Neural progenitor cell (in vitro differentiated cells): ENCODE measurements around the gene RPL10.

Experiments used
- EZH2phosphoT487 ChIP-seq: fragments of 200-600 bp; sonication (generic); IDR thresholded peaks from 2 replicates; pipeline ENCODE4 v1.6.1; 2017; ENCODE audit warnings: antibody characterized with exemption
- TF ChIP-seq, protein P1 (sequence below): fragments of 200-600 bp; sonication (generic); IDR thresholded peaks from 2 replicates; pipeline ENCODE4 v1.5.1; 2017; ENCODE audit warnings: antibody characterized with exemption, mild to moderate bottlenecking

GRCh38 chrX:154436983-154437752 lies 39.0 kb downstream of the RPL10 start, which contains the start of gene GDI1:
- TF ChIP-seq, protein P1, sequence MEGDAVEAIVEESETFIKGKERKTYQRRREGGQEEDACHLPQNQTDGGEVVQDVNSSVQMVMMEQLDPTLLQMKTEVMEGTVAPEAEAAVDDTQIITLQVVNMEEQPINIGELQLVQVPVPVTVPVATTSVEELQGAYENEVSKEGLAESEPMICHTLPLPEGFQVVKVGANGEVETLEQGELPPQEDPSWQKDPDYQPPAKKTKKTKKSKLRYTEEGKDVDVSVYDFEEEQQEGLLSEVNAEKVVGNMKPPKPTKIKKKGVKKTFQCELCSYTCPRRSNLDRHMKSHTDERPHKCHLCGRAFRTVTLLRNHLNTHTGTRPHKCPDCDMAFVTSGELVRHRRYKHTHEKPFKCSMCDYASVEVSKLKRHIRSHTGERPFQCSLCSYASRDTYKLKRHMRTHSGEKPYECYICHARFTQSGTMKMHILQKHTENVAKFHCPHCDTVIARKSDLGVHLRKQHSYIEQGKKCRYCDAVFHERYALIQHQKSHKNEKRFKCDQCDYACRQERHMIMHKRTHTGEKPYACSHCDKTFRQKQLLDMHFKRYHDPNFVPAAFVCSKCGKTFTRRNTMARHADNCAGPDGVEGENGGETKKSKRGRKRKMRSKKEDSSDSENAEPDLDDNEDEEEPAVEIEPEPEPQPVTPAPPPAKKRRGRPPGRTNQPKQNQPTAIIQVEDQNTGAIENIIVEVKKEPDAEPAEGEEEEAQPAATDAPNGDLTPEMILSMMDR = no peak
- no peak for TF ChIP-seq EZH2phosphoT487
